SK-N-SH (cell line): ENCODE data around the gene TMPRSS6.

Source experiments
- CTCF ChIP-seq: fragments of 200-600 bp; sonication (generic); IDR thresholded peaks from 2 replicates; pipeline ENCODE4 v1.6.1; 2017; ENCODE audit warnings: antibody characterized with exemption, mild to moderate bottlenecking, moderate library complexity
- ELF1 ChIP-seq: IDR thresholded peaks from 2 replicates; pipeline ENCODE4 v1.4.0; 2012
- EP300 ChIP-seq, 2 experiments: IDR thresholded peaks; 2 replicates each; pipeline versions ENCODE4 v1.4.0 to v1.6.1; 2012; ENCODE audit warnings: borderline replicate concordance in 1 of 2, low read depth in 1 of 2, low read length in 1 of 2
- EZH2phosphoT487 ChIP-seq: fragments of 200-600 bp; sonication (generic); IDR thresholded peaks from 2 replicates; pipeline ENCODE4 v1.6.1; 2017; ENCODE audit warnings: low read depth, mixed run types, mild to moderate bottlenecking, antibody characterized with exemption, moderate library complexity, borderline replicate concordance
- FOXM1 ChIP-seq: IDR thresholded peaks from 2 replicates; pipeline ENCODE4 v1.4.0; 2012; ENCODE audit warnings: low read depth, mild to moderate bottlenecking
- GABPA ChIP-seq: IDR thresholded peaks from 2 replicates; pipeline ENCODE4 v1.4.0; 2012; ENCODE audit warnings: low read depth, mild to moderate bottlenecking
- POLR2AphosphoS5 ChIP-seq: IDR thresholded peaks from 2 replicates; pipeline ENCODE4 v1.6.1; 2012; ENCODE audit warnings: low read depth, low read length
- RCOR1 ChIP-seq: fragments of 150-350 bp; IDR thresholded peaks from 2 replicates; pipeline ENCODE4 v1.6.1; 2017; ENCODE audit warnings: antibody characterized with exemption, low read length
- RFX5 ChIP-seq: IDR thresholded peaks from 2 replicates; pipeline ENCODE4 v1.6.1; 2012; ENCODE audit warnings: mild to moderate bottlenecking, improper control_type of control experiment, low read length
- RXRA ChIP-seq: IDR thresholded peaks from 2 replicates; pipeline ENCODE4 v1.4.0; 2012; ENCODE audit warnings: low read depth, mild to moderate bottlenecking, borderline replicate concordance
- TF ChIP-seq, protein P1 (sequence below): IDR thresholded peaks from 2 replicates; pipeline ENCODE4 v1.4.0; 2012; ENCODE audit warnings: low read depth, borderline replicate concordance
- TF ChIP-seq, protein P2 (sequence below): IDR thresholded peaks from 2 replicates; pipeline ENCODE4 v1.6.1; 2012; ENCODE audit warnings: mild to moderate bottlenecking, low read depth, low read length, moderate library complexity

- TF ChIP-seq RCOR1 (no peak), ELF1 (no peak), GABPA (no peak), CTCF (no peak), EP300 (IDR thresholded peaks at IDR 0.05; ENCODE audit: borderline replicate concordance in 1 of 2, low read depth in 1 of 2, low read length in 1 of 2) (no peak), POLR2AphosphoS5 (no peak), FOXM1 (no peak), RXRA (no peak), RFX5 (no peak), EZH2phosphoT487 (no peak)
- TF ChIP-seq, protein P1, sequence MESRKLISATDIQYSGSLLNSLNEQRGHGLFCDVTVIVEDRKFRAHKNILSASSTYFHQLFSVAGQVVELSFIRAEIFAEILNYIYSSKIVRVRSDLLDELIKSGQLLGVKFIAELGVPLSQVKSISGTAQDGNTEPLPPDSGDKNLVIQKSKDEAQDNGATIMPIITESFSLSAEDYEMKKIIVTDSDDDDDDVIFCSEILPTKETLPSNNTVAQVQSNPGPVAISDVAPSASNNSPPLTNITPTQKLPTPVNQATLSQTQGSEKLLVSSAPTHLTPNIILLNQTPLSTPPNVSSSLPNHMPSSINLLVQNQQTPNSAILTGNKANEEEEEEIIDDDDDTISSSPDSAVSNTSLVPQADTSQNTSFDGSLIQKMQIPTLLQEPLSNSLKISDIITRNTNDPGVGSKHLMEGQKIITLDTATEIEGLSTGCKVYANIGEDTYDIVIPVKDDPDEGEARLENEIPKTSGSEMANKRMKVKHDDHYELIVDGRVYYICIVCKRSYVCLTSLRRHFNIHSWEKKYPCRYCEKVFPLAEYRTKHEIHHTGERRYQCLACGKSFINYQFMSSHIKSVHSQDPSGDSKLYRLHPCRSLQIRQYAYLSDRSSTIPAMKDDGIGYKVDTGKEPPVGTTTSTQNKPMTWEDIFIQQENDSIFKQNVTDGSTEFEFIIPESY: no peak
- TF ChIP-seq, protein P2, sequence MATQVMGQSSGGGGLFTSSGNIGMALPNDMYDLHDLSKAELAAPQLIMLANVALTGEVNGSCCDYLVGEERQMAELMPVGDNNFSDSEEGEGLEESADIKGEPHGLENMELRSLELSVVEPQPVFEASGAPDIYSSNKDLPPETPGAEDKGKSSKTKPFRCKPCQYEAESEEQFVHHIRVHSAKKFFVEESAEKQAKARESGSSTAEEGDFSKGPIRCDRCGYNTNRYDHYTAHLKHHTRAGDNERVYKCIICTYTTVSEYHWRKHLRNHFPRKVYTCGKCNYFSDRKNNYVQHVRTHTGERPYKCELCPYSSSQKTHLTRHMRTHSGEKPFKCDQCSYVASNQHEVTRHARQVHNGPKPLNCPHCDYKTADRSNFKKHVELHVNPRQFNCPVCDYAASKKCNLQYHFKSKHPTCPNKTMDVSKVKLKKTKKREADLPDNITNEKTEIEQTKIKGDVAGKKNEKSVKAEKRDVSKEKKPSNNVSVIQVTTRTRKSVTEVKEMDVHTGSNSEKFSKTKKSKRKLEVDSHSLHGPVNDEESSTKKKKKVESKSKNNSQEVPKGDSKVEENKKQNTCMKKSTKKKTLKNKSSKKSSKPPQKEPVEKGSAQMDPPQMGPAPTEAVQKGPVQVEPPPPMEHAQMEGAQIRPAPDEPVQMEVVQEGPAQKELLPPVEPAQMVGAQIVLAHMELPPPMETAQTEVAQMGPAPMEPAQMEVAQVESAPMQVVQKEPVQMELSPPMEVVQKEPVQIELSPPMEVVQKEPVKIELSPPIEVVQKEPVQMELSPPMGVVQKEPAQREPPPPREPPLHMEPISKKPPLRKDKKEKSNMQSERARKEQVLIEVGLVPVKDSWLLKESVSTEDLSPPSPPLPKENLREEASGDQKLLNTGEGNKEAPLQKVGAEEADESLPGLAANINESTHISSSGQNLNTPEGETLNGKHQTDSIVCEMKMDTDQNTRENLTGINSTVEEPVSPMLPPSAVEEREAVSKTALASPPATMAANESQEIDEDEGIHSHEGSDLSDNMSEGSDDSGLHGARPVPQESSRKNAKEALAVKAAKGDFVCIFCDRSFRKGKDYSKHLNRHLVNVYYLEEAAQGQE: no peak
These were observed 91.3 kb downstream of the TMPRSS6 start for GRCh38 chr22:37018086-37018814.
